GM18508 (cell line): Measurements from ENCODE around the gene SHKBP1.

ENCODE experiments used
- ATAC-seq: cut with Tn5 transposase; IDR thresholded peaks from one replicate; pipeline ENCODE4 v1.9.1; 2021; ENCODE audit warnings: moderate number of reproducible peaks; ENCODE audit not compliant: insufficient read depth, unreplicated experiment

The SHKBP1 gene

GRCh38 chr19:40627486-40628279 is 51.0 kb downstream of the SHKBP1 start:
- ATAC-seq, result no peak

GRCh38 chr19:40629346-40629745 is 52.7 kb downstream of the SHKBP1 start:
- no peak for ATAC-seq

GRCh38 chr19:40630571-40631160 is 54.0 kb downstream of the SHKBP1 start:
- ATAC-seq, result no peak

GRCh38 chr19:40632311-40633036 is 55.8 kb downstream of the SHKBP1 start:
- no peak for ATAC-seq

- no peak for ATAC-seq
These were observed 56.5 kb downstream of the SHKBP1 start for GRCh38 chr19:40633207-40633606.

- ATAC-seq, result no peak
These were observed 61.7 kb downstream of the SHKBP1 start for GRCh38 chr19:40638327-40638726.

- ATAC-seq, result no peak
These were observed 62.9 kb downstream of the SHKBP1 start for GRCh38 chr19:40639638-40639982.

GRCh38 chr19:40640744-40641143 is 64.1 kb downstream of the SHKBP1 start:
- no peak for ATAC-seq
